ENCODE results near the gene MMP21. TPM values are rescaled to one million over a fixed set of nuclear protein-coding genes. Genes with fewer than 3 reads are reported as not detected.

Gene MMP21
- total RNA-seq, 1 donor from 2014 or later, result not detected

- DNase-seq (ENCODE audit: low spot score), result no peak
- H3K27me3 Mint-ChIP-seq (ENCODE audit: unreplicated experiment), result peaks cover 5% of the 10 kb centered on the region
- H3K27ac Mint-ChIP-seq (ENCODE audit: unreplicated experiment), result no peak overlapping the region
- H3K4me1 Mint-ChIP-seq (ENCODE audit: unreplicated experiment), result peaks cover 15% of the 10 kb centered on the region
- no peaks in the 10 kb centered on the region for H3K9me3 Mint-ChIP-seq (ENCODE audit: unreplicated experiment)
- H3K4me3 Mint-ChIP-seq (ENCODE audit: unreplicated experiment), result no peak overlapping the region
- H3K36me3 Mint-ChIP-seq (ENCODE audit: low read depth, unreplicated experiment), result peaks cover 34% of the 10 kb centered on the region
- no peak for TF ChIP-seq CTCF (IDR thresholded peaks at IDR 0.05; ENCODE audit: unreplicated experiment)
These were observed 35.6 kb upstream of the MMP21 start for GRCh38 chr10:125811251-125811650.

GRCh38 chr10:125808047-125808446 is 32.4 kb upstream of the MMP21 start:
- Mint-ChIP-seq H3K36me3 (ENCODE audit: low read depth, unreplicated experiment) (peaks cover 20% of the 10 kb centered on the region), H3K9me3 (ENCODE audit: unreplicated experiment) (no peaks in the 10 kb centered on the region), H3K27ac (ENCODE audit: unreplicated experiment) (peak overlapping the region; percentile 2), H3K27me3 (ENCODE audit: unreplicated experiment) (peaks cover 5% of the 10 kb centered on the region), H3K4me1 (ENCODE audit: unreplicated experiment) (peaks cover 16% of the 10 kb centered on the region), H3K4me3 (ENCODE audit: unreplicated experiment) (no peak overlapping the region)
- TF ChIP-seq CTCF (IDR thresholded peaks at IDR 0.05; ENCODE audit: unreplicated experiment), result no peak
- no peak for DNase-seq (ENCODE audit: low spot score)

- no peak for DNase-seq (ENCODE audit: low spot score)
- Mint-ChIP-seq H3K27ac (ENCODE audit: unreplicated experiment) (no peak overlapping the region), H3K4me3 (ENCODE audit: unreplicated experiment) (no peak overlapping the region), H3K36me3 (ENCODE audit: low read depth, unreplicated experiment) (peaks cover 22% of the 10 kb centered on the region), H3K27me3 (ENCODE audit: unreplicated experiment) (peaks cover 5% of the 10 kb centered on the region), H3K9me3 (ENCODE audit: unreplicated experiment) (no peaks in the 10 kb centered on the region), H3K4me1 (ENCODE audit: unreplicated experiment) (peaks cover 10% of the 10 kb centered on the region)
- no peak for TF ChIP-seq CTCF (IDR thresholded peaks at IDR 0.05; ENCODE audit: unreplicated experiment)
These were observed 27.1 kb upstream of the MMP21 start for GRCh38 chr10:125802739-125803138.

GRCh38 chr10:125802131-125802530 is 26.5 kb upstream of the MMP21 start:
- no peaks in the 10 kb centered on the region for H3K9me3 Mint-ChIP-seq (ENCODE audit: unreplicated experiment)
- H3K4me3 Mint-ChIP-seq (ENCODE audit: unreplicated experiment), result no peak overlapping the region
- no peak for TF ChIP-seq CTCF (IDR thresholded peaks at IDR 0.05; ENCODE audit: unreplicated experiment)
- peaks cover 6% of the 10 kb centered on the region for H3K4me1 Mint-ChIP-seq (ENCODE audit: unreplicated experiment)
- H3K27me3 Mint-ChIP-seq (ENCODE audit: unreplicated experiment), result peaks cover 5% of the 10 kb centered on the region
- no peak for DNase-seq (ENCODE audit: low spot score)
- H3K27ac Mint-ChIP-seq (ENCODE audit: unreplicated experiment), result no peak overlapping the region
- H3K36me3 Mint-ChIP-seq (ENCODE audit: low read depth, unreplicated experiment), result peaks cover 25% of the 10 kb centered on the region

GRCh38 chr10:125801574-125801973 is 26.0 kb upstream of the MMP21 start:
- DNase-seq (ENCODE audit: low spot score), result no peak
- Mint-ChIP-seq H3K4me1 (ENCODE audit: unreplicated experiment) (peaks cover 4% of the 10 kb centered on the region), H3K27ac (ENCODE audit: unreplicated experiment) (no peak overlapping the region), H3K9me3 (ENCODE audit: unreplicated experiment) (no peaks in the 10 kb centered on the region), H3K27me3 (ENCODE audit: unreplicated experiment) (peaks cover 2% of the 10 kb centered on the region), H3K36me3 (ENCODE audit: low read depth, unreplicated experiment) (peaks cover 24% of the 10 kb centered on the region), H3K4me3 (ENCODE audit: unreplicated experiment) (no peak overlapping the region)
- TF ChIP-seq CTCF (IDR thresholded peaks at IDR 0.05; ENCODE audit: unreplicated experiment), result no peak

Measured in endothelial cell (in vitro differentiated cells).